ENCODE measurements around the gene CDK14.
"Not testable (repeated sequence)": the region's sequence is repeated elsewhere in the genome, so short reads cannot be mapped to it uniquely, and the experiment has no call there.

The CDK14 gene

GRCh38 chr7:91135703-91136430 lies 539.7 kb downstream of the CDK14 start:
- DNase-seq, result no peak

GRCh38 chr7:91137153-91137787 lies 541.1 kb downstream of the CDK14 start:
- DNase-seq, result no peak

- DNase-seq, result no peak
Observed at GRCh38 chr7:91137788-91138368, 541.8 kb downstream of the CDK14 start.

- no peak for DNase-seq
Observed at GRCh38 chr7:91140286-91140685, 544.2 kb downstream of the CDK14 start.

GRCh38 chr7:91140982-91141381 lies 544.9 kb downstream of the CDK14 start:
- no peak for DNase-seq

- DNase-seq, result no peak
Observed at GRCh38 chr7:91142743-91143142, 546.6 kb downstream of the CDK14 start.

- no peak for DNase-seq
Observed at GRCh38 chr7:91149341-91150246, 553.5 kb downstream of the CDK14 start.

GRCh38 chr7:91151916-91152315 lies 555.8 kb downstream of the CDK14 start:
- DNase-seq, result no peak

- DNase-seq, result no peak
Observed at GRCh38 chr7:91156316-91157185, 560.4 kb downstream of the CDK14 start.

GRCh38 chr7:91157579-91158320 lies 561.6 kb downstream of the CDK14 start:
- DNase-seq, result no peak

- DNase-seq, result no peak
Observed at GRCh38 chr7:91162436-91162835, 566.3 kb downstream of the CDK14 start.

GRCh38 chr7:91164506-91164905 lies 568.4 kb downstream of the CDK14 start:
- DNase-seq, result no peak

GRCh38 chr7:91165006-91165845 lies 569.1 kb downstream of the CDK14 start:
- DNase-seq, result no peak

- DNase-seq, result no peak
Observed at GRCh38 chr7:91165846-91166230, 569.7 kb downstream of the CDK14 start.

GRCh38 chr7:91168871-91169829 lies 573.0 kb downstream of the CDK14 start:
- peak; percentile 34 for DNase-seq

- peak; percentile 43 for DNase-seq
Observed at GRCh38 chr7:91169830-91170191, 573.7 kb downstream of the CDK14 start.

- not testable (repeated sequence) for DNase-seq
Observed at GRCh38 chr7:91173265-91173664, 577.1 kb downstream of the CDK14 start.

- no peak for DNase-seq
Observed at GRCh38 chr7:91180746-91181145, 584.6 kb downstream of the CDK14 start.

- no peak for DNase-seq
Observed at GRCh38 chr7:91181949-91182348, 585.8 kb downstream of the CDK14 start.

Data from NCI-H2081 treated with DMSO at 0.1 percent for 48 hours (cell line).